ENCODE data around the gene MAP3K20. TPM values are rescaled to one million over a fixed set of nuclear protein-coding genes. Genes with fewer than 3 reads are reported as not detected.
"Not testable (repeated sequence)": the region's sequence is repeated elsewhere in the genome, so short reads cannot be mapped to it uniquely, and the experiment has no call there.

Gene MAP3K20
- total RNA-seq, 3 donors from 2014 or later, result 5.9 to 8.6 (median 6.8) TPM

DNA sequence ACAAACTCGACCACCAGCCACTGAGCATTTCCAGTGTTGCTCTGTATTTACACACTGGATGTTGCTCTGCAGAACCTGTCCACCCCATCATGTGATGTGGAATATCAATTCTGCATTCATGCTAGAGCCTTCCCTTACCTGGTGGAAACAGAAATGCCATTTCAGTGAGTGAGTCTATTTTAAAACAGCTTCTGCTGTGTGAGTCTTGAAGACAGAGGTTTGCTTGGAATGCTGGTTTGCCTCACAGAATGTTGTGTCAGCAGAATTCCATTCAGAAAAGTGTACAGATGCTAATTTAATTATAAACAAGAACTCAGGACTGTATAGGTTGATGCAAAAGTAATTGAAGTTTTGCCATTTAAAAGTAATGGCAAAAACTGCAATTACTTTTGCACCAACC is 118.3 kb downstream of the MAP3K20 start:
- Mint-ChIP-seq H3K36me3 (ENCODE audit: insufficient read depth) (no peaks in the 10 kb centered on the region), H3K4me3 (no peak overlapping the region), H3K9me3 (no peaks in the 10 kb centered on the region), H3K27me3 (ENCODE audit: low read depth) (peaks cover 2% of the 10 kb centered on the region), H3K4me1 (ENCODE audit: low read depth) (no peaks in the 10 kb centered on the region)
- ATAC-seq (no peak), DNase-seq (no peak)

DNA sequence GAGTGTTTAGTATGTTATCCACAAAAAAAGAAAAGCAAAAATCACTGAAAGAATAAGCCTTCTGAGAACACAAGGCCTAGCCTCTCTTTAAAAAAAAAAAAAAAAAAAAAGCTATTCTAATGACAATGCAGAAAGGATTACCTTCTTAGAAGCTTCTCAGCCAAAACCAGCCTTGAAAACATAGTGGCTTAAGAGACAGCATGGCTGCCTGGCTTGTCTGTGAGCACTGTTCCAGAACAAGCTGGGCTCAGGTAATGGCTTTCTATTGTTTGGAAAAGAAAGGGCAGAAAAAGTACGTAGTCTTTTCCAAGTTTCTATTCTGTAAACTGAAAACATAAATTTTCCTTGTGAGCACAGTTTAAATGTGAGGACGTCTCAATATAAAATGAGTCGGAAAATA is 119.5 kb downstream of the MAP3K20 start:
- no peaks in the 10 kb centered on the region for H3K36me3 Mint-ChIP-seq (ENCODE audit: insufficient read depth)
- no peak overlapping the region for H3K4me3 Mint-ChIP-seq
- DNase-seq (no peak), ATAC-seq (no peak)
- no peaks in the 10 kb centered on the region for H3K9me3 Mint-ChIP-seq
- H3K27me3 Mint-ChIP-seq (ENCODE audit: low read depth), result peaks cover 2% of the 10 kb centered on the region
- no peaks in the 10 kb centered on the region for H3K4me1 Mint-ChIP-seq (ENCODE audit: low read depth)

DNA sequence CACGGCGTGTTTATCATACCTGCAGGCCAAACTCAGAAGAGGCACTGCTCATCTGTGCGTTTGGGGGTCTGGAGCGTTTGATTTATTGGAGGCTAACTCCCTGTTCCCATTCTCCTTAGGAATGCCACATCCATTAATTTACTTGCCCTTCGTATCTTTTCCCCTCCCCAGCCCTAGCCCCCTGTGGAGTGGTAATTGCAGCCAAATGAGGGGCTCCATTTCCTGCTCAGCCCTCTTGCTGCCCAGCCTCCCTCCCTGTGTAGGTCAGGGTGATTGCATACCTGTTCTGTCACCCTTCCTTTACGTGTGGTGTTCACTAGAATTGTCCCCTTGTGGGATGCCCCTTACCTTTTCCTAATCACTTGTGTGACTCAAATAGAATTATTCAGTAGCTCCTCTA is 120.4 kb downstream of the MAP3K20 start:
- ATAC-seq (no peak), DNase-seq (no peak)
- Mint-ChIP-seq H3K27me3 (ENCODE audit: low read depth) (peaks cover 2% of the 10 kb centered on the region), H3K36me3 (ENCODE audit: insufficient read depth) (no peaks in the 10 kb centered on the region), H3K4me3 (no peak overlapping the region), H3K4me1 (ENCODE audit: low read depth) (no peaks in the 10 kb centered on the region), H3K9me3 (no peaks in the 10 kb centered on the region)

DNA sequence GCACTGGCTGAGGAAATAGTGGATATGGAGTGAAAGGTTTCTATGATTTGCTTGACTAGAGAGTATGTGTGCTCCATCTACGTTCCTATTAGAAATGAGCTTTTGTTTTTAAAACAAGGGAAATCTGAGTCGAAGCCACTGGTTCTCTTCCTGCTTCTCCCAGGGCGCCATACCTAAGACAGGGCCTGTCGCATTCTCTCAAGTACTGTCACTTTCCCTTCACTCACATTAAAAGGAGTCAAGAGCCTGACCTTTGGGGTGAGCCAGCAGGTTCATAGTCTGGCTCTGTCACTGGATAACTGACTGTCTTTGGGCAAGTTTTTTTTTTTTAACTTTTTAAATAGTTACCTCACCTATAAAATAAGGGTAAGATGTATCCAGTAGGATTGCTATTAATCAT is 121.0 kb downstream of the MAP3K20 start:
- H3K36me3 Mint-ChIP-seq (ENCODE audit: insufficient read depth), result no peaks in the 10 kb centered on the region
- no peaks in the 10 kb centered on the region for H3K9me3 Mint-ChIP-seq
- H3K27me3 Mint-ChIP-seq (ENCODE audit: low read depth), result peaks cover 2% of the 10 kb centered on the region
- no peaks in the 10 kb centered on the region for H3K4me1 Mint-ChIP-seq (ENCODE audit: low read depth)
- DNase-seq (no peak), ATAC-seq (no peak)
- no peak overlapping the region for H3K4me3 Mint-ChIP-seq

DNA sequence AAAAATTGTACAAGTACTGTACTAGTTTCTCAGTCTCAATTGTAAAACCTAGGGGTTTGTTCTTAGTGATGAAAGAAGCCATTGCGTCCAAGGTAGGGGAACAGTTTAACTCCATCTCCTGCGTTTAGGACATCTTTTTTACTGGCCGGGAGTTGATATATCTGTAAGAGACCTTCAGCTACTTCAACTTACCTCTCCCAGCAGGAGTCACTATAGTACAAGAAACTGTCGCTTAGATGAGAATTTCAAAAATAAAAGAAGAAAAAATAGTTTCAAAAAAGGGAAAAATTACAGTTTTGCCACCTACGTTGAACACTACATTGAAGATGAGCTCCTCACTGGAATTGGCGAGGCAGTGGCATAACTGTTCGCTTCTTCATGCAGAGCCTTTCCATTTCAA is 122.7 kb downstream of the MAP3K20 start:
- peaks cover 2% of the 10 kb centered on the region for H3K27me3 Mint-ChIP-seq (ENCODE audit: low read depth)
- H3K9me3 Mint-ChIP-seq, result no peaks in the 10 kb centered on the region
- no peak overlapping the region for H3K4me3 Mint-ChIP-seq
- no peak for ATAC-seq
- DNase-seq, result no peak
- no peaks in the 10 kb centered on the region for H3K36me3 Mint-ChIP-seq (ENCODE audit: insufficient read depth)
- H3K4me1 Mint-ChIP-seq (ENCODE audit: low read depth), result no peaks in the 10 kb centered on the region

DNA sequence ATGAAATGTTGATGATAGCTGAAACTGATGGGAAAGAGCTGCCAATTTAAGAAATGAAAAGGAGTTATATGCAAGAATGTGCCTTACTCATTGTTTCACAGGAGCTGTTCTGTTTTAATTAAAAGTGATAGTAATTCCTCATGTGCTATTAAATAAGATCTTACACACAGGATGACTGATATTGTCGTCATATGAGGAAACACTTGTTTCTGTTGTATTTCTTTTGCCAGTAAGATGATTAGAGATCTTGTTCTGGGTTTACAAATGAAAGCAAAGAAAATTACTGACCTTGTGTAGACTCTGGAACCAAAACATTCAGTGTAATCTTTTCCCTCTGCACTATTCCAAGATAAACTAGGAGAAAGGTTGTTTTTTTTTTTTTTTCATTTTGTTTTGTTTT is 123.6 kb downstream of the MAP3K20 start:
- no peak for DNase-seq
- Mint-ChIP-seq H3K4me3 (no peak overlapping the region), H3K36me3 (ENCODE audit: insufficient read depth) (no peaks in the 10 kb centered on the region), H3K4me1 (ENCODE audit: low read depth) (no peaks in the 10 kb centered on the region), H3K9me3 (no peaks in the 10 kb centered on the region), H3K27me3 (ENCODE audit: low read depth) (peaks cover 2% of the 10 kb centered on the region)
- no peak for ATAC-seq

DNA sequence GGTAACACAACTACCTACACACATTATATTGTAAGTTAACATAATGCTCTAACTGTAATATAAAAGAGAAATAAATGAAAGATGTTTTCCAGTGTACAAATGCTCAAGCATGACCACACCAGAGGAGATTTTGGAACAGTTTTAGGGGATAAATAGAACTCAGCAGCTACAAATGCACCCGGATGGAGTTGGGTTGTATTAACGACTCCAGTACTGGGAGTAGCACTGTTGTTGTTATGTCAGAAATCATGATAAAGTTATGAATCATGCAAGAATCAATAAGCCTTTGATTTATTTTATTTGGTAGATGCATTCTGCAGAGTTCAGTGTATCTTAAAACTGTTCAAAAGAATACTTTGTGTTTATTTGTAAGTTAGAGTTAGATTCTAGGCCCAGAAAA is 126.9 kb downstream of the MAP3K20 start:
- no peak for DNase-seq
- Mint-ChIP-seq H3K4me1 (ENCODE audit: low read depth) (no peaks in the 10 kb centered on the region), H3K4me3 (no peak overlapping the region), H3K27me3 (ENCODE audit: low read depth) (no peaks in the 10 kb centered on the region), H3K36me3 (ENCODE audit: insufficient read depth) (no peaks in the 10 kb centered on the region), H3K9me3 (no peaks in the 10 kb centered on the region)
- ATAC-seq, result no peak

DNA sequence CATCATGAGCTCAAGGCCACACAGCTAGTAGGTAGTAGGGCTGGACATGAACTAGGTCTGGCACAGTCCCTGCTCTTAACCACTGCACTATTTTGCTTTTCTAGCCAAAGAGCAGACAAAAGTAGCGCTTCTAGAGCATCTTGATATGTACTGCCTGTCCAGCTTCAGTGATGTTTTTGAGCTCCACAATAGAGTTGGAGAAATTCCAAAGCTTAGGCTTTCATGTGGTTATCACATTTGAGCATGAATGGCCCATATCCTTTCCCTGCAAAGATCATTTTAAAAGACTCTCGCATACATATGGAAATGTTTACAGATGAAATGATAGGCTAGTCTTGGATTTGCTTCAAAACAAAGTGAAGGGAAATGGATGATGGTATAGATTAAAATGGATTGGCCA is 128.7 kb downstream of the MAP3K20 start:
- Mint-ChIP-seq H3K9me3 (no peaks in the 10 kb centered on the region), H3K4me3 (no peak overlapping the region), H3K4me1 (ENCODE audit: low read depth) (no peaks in the 10 kb centered on the region), H3K36me3 (ENCODE audit: insufficient read depth) (no peaks in the 10 kb centered on the region), H3K27me3 (ENCODE audit: low read depth) (peaks cover 3% of the 10 kb centered on the region)
- ATAC-seq (no peak), DNase-seq (no peak)

DNA sequence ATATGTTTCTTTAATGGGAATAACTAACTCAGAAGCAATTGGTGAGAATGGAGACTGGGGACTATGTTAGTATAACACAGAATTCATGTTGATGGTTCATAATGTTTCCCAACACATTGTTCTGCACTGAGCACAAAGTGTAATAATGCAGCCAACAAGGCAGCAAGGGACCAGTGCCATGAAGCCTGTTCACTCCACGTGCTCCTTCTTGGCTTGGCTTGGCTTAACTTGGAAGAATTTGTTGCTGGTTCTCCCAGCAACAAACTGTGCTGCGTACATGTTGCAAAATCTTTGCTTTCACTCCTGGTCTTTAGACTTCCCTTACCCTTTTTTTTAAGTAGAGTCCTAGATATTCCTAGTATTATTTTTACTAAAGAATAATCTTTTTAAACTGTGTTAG is 129.7 kb downstream of the MAP3K20 start:
- Mint-ChIP-seq H3K4me1 (ENCODE audit: low read depth) (peaks cover 2% of the 10 kb centered on the region), H3K4me3 (no peak overlapping the region), H3K27me3 (ENCODE audit: low read depth) (peaks cover 6% of the 10 kb centered on the region), H3K9me3 (no peaks in the 10 kb centered on the region), H3K36me3 (ENCODE audit: insufficient read depth) (no peaks in the 10 kb centered on the region)
- ATAC-seq (no peak), DNase-seq (no peak)

DNA sequence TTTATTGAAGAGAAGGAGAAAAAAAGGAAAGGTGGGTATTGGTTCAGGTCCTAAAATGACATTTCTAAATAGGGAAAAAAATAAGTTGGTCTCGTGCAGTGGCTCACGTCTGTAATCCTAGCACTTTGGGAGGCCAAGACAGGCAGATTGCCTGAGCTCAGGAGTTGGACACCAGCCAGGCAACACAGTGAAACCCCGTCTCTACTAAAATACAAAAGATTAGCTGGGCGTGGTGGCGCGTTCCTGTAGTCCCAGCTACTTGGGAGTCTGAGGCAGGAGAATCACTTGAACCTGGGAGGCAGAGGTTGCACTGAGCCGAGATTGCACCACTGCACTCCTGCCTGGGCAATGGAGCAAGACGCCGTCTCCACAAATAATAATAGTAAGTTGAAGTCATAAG is 131.5 kb downstream of the MAP3K20 start:
- H3K9me3 Mint-ChIP-seq; DNase-seq; H3K4me1 Mint-ChIP-seq (ENCODE audit: low read depth); H3K4me3 Mint-ChIP-seq; H3K36me3 Mint-ChIP-seq (ENCODE audit: insufficient read depth); H3K27me3 Mint-ChIP-seq (ENCODE audit: low read depth); ATAC-seq: not testable (repeated sequence)

DNA sequence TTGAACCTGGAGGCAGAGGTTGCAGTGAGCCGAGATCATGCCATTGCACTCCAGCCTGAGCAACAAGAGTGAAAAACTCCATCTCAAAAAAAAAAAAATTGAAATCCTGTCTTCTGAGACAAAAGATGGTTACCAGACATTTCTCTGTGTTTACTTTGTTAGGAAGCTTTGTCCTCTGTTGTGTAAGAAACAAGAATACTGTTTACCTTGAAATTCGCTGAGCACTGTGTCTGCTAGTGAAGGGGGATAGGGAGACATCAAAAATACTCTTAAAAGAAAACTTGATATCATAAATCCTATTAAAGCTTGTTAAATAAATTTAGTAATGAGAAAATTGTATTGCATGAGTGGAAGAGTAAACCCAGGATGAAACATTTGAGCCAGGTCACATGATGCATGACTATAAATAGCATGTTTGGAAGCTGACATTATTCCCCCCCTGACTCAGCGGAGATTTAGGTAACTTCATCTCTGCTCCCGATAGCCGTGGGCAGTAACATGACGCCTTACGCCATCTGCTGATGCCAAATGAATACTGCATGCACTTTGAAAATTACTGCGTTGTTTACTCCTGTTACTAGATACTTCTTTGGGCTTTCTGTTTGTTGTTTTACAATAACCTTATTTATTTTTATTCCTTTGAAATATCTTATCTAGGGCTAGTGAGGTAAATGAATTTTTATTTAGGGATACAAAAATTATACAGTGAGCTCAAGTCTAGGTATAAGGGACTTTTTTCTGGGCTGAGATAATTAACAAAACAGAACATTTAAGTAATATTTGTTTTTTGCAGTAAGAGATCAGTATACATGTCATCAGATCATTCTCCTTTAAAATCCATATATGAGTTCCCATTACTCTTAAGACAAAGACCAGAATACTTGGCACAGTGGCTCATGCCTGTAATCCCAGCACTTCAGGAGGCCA is 134.9 kb downstream of the MAP3K20 start:
- peaks cover 6% of the 10 kb centered on the region for H3K27me3 Mint-ChIP-seq (ENCODE audit: low read depth)
- no peaks in the 10 kb centered on the region for H3K9me3 Mint-ChIP-seq
- DNase-seq, result peak; percentile 20
- H3K4me1 Mint-ChIP-seq (ENCODE audit: low read depth), result peaks cover 3% of the 10 kb centered on the region
- H3K36me3 Mint-ChIP-seq (ENCODE audit: insufficient read depth), result no peaks in the 10 kb centered on the region
- peak; percentile 61 to 70 for ATAC-seq
- H3K4me3 Mint-ChIP-seq, result no peak overlapping the region

DNA sequence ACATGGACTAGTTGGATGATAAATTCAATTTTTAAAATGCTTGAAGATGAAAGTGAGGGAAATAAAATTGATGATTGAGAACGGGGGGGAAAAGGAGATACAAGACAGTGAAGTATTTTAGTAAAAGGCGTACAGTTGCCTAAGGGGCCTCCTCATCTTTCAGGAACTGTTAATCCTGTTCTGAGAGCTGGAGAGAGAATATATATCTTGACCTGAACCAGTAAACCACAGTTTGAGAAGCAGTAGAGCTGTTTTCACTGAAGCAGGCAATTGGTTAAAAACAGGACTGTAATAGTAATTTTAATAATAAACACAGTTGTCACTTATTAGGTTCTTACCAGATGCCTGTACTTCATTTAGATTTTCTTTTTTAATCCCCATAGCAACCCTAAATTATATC is 137.5 kb downstream of the MAP3K20 start:
- Mint-ChIP-seq H3K9me3 (no peaks in the 10 kb centered on the region), H3K36me3 (ENCODE audit: insufficient read depth) (no peaks in the 10 kb centered on the region), H3K4me3 (no peak overlapping the region), H3K4me1 (ENCODE audit: low read depth) (peaks cover 3% of the 10 kb centered on the region), H3K27me3 (ENCODE audit: low read depth) (peaks cover 6% of the 10 kb centered on the region)
- ATAC-seq (no peak), DNase-seq (no peak)

DNA sequence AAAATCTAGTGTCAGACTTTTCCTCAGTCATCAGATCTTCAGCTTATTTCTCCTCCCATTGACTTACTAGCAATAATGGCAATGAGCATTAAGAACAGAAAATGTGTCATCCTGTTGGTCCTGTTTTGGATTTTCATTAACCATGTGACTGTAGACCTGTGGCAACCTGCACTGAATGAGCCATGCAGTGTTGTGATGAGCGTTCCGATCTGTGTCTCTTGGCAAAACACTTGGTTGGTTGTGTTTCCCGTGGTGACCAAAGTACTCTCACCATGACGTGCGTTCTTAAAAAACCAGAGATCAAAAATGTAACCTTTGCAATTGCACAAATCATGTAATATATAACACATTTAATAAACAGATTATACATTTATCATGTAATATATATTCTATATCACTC is 138.6 kb downstream of the MAP3K20 start:
- DNase-seq (no peak), ATAC-seq (no peak)
- Mint-ChIP-seq H3K9me3 (no peaks in the 10 kb centered on the region), H3K36me3 (ENCODE audit: insufficient read depth) (no peaks in the 10 kb centered on the region), H3K4me1 (ENCODE audit: low read depth) (peaks cover 7% of the 10 kb centered on the region), H3K27me3 (ENCODE audit: low read depth) (peaks cover 4% of the 10 kb centered on the region), H3K4me3 (no peak overlapping the region)

DNA sequence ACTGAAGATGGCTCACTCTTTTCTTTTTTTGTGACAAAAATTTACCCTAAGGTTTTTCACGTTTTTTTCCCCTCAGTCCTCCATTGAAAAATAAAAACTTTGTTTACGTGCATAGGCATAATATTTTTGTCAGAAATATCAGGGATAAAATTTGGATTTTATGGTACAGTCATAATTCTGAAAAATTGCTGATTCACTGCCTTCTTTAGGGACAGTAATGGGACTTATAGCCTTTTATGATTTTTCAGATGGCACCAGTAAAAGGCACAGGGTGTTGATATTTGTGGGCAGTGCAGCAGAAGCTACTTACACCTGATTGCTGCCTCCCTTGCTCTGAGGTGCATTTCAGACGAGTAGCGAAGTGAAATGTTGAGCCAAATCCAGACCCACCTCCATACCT is 139.7 kb downstream of the MAP3K20 start:
- Mint-ChIP-seq H3K4me1 (ENCODE audit: low read depth) (peaks cover 6% of the 10 kb centered on the region), H3K36me3 (ENCODE audit: insufficient read depth) (no peaks in the 10 kb centered on the region), H3K27me3 (ENCODE audit: low read depth) (peaks cover under 1% of the 10 kb centered on the region), H3K4me3 (no peak overlapping the region), H3K9me3 (no peaks in the 10 kb centered on the region)
- DNase-seq (no peak), ATAC-seq (no peak)

DNA sequence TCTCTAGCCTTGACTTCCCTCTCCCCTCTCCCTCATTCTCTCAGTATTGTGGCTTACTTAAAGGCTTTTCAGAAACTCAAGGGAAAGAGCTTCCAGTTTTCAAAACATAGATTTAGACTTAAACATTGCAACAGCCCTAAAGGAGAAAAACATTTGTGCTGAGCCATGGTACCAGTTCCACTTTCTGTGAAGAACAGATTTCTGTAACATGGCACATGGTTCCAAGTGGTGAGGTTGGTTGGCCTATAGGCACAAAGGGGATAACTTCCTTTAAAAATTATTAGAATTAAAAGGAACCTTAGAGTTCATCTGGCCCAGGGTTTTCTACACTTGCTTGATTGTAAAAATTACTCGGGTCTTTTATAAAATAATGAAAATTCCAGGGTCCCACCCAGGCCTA is 140.4 kb downstream of the MAP3K20 start:
- no peaks in the 10 kb centered on the region for H3K27me3 Mint-ChIP-seq (ENCODE audit: low read depth)
- H3K36me3 Mint-ChIP-seq (ENCODE audit: insufficient read depth), result no peaks in the 10 kb centered on the region
- DNase-seq, result no peak
- no peak for ATAC-seq
- no peaks in the 10 kb centered on the region for H3K9me3 Mint-ChIP-seq
- H3K4me3 Mint-ChIP-seq, result no peak overlapping the region
- H3K4me1 Mint-ChIP-seq (ENCODE audit: low read depth), result peaks cover 3% of the 10 kb centered on the region
